GDM1 (cell line): ENCODE measurements around the gene GLS2.
A peak's percentile ranks its signal among the peaks of the same experiment; 100 is the strongest.
"Not testable (repeated sequence)": the region's sequence is repeated elsewhere in the genome, so short reads cannot be mapped to it uniquely, and the experiment has no call there.

Experiments
- DNase-seq: peaks from one replicate; lab custom pipeline; 2025; lab: John Stamatoyannopoulos, UW

GLS2 gene

GRCh38 chr12:56493409-56494105 is 5.6 kb upstream of the GLS2 start:
- DNase-seq, result not testable (repeated sequence)

- DNase-seq, result no peak
Measured at GRCh38 chr12:56490360-56490759, 2.4 kb upstream of the GLS2 start.

- no peak for DNase-seq
Measured at GRCh38 chr12:56487448-56488040, 417 bp downstream of the GLS2 start.

- DNase-seq, result no peak
Measured at GRCh38 chr12:56486694-56487093, 1.3 kb downstream of the GLS2 start.

GRCh38 chr12:56484566-56484965 is 3.4 kb downstream of the GLS2 start:
- DNase-seq, result no peak

- DNase-seq, result no peak
Measured at GRCh38 chr12:56479625-56480024, 8.3 kb downstream of the GLS2 start.

- no peak for DNase-seq
Measured at GRCh38 chr12:56477521-56478225, 10.3 kb downstream of the GLS2 start.

- no peak for DNase-seq
Measured at GRCh38 chr12:56476972-56477432, 11.0 kb downstream of the GLS2 start.

- no peak for DNase-seq
Measured at GRCh38 chr12:56476143-56476542, 11.8 kb downstream of the GLS2 start.

GRCh38 chr12:56474389-56474788 is 13.6 kb downstream of the GLS2 start:
- DNase-seq, result no peak

GRCh38 chr12:56469007-56469930 is 18.7 kb downstream of the GLS2 start:
- no peak for DNase-seq

GRCh38 chr12:56468216-56469006 is 19.6 kb downstream of the GLS2 start, which contains the start of gene SPRYD4:
SPRYD4 (plus strand) TSS chr12:56468578; CDS start chr12:56468592, 14 bp downstream.
- DNase-seq, result peak; percentile 88

GRCh38 chr12:56462565-56462964 is 25.4 kb downstream of the GLS2 start:
- DNase-seq, result no peak

- DNase-seq, result no peak
Measured at GRCh38 chr12:56461235-56462159, 26.5 kb downstream of the GLS2 start.

- no peak for DNase-seq
Measured at GRCh38 chr12:56457817-56458216, 30.1 kb downstream of the GLS2 start.

- DNase-seq, result no peak
Measured at GRCh38 chr12:56454557-56454956, 33.4 kb downstream of the GLS2 start, which contains the start of gene MIP. MIP (minus strand) TSS chr12:56454657; CDS start chr12:56454613, 44 bp downstream.

- DNase-seq, result no peak
Measured at GRCh38 chr12:56451147-56451546, 36.8 kb downstream of the GLS2 start.

GRCh38 chr12:56450241-56450640 is 37.7 kb downstream of the GLS2 start:
- no peak for DNase-seq

GRCh38 chr12:56449622-56449984 is 38.4 kb downstream of the GLS2 start:
- DNase-seq, result no peak
